ENCODE results near the gene C2CD3. TPM values are rescaled to one million over a fixed set of nuclear protein-coding genes. Genes with fewer than 3 reads are reported as not detected.

C2CD3 gene
- total RNA-seq, 1 donor from 2014 or later = 23.8 TPM

DNA sequence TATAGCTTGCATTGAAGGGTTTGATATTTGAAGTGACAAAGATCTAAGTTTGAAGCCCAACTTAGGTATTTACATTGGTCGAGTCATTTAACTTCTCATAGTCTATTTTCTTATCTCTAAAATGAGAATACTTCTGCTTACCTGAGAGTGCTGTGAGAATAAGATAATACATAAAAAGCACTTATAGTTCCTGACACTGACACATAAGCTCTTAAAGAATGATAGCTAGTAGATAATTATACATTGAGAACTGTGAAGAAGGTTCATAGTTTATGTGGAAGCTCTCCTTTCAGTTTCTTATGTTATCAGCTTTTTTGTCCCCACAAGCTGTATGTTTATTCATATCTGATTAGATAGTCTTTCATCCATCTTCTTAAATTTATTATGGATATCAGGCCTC is 5.1 kb upstream of the C2CD3 start:
- Histone ChIP-seq H3K4me1 (peaks cover 27% of the 10 kb centered on the region), H3K4me3 (no peak overlapping the region), H3K9me3 (no peaks in the 10 kb centered on the region), H3K36me3 (no peaks in the 10 kb centered on the region), H3K27me3 (no peaks in the 10 kb centered on the region), H3K27ac (no peak overlapping the region)
- no peak for DNase-seq (ENCODE audit: extremely low spot score in 2 of 2)
- intact Hi-C loops (cut with DNase I) = no loop called here
- no peak for TF ChIP-seq POLR2AphosphoS5 (IDR thresholded peaks at IDR 0.05; ENCODE audit: insufficient read depth in 1 of 2, low read depth in 1 of 2)
- TF ChIP-seq, protein P1, sequence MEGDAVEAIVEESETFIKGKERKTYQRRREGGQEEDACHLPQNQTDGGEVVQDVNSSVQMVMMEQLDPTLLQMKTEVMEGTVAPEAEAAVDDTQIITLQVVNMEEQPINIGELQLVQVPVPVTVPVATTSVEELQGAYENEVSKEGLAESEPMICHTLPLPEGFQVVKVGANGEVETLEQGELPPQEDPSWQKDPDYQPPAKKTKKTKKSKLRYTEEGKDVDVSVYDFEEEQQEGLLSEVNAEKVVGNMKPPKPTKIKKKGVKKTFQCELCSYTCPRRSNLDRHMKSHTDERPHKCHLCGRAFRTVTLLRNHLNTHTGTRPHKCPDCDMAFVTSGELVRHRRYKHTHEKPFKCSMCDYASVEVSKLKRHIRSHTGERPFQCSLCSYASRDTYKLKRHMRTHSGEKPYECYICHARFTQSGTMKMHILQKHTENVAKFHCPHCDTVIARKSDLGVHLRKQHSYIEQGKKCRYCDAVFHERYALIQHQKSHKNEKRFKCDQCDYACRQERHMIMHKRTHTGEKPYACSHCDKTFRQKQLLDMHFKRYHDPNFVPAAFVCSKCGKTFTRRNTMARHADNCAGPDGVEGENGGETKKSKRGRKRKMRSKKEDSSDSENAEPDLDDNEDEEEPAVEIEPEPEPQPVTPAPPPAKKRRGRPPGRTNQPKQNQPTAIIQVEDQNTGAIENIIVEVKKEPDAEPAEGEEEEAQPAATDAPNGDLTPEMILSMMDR (IDR thresholded peaks at IDR 0.05) = no peak
- TF ChIP-seq POLR2A (IDR thresholded peaks at IDR 0.05) = no peak

DNA sequence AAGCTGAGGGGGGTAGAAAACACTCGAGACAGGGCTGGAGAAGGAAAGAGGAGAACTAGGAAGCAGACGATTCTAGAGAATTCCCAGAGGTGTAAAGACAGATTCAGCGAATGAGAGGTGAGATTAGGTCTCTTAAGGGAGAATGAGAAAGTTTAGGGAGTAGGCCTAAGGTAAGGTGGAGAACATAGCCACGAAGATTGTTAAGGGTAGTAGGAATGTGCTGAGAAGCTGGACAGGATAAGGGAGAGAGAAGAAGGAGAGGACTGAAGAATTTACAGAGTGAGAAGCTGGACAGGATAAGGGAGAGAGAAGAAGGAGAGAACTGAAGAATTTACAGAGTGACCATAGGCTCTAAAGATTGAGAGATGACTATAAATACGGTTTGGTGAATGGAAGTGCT is 1.2 kb upstream of the C2CD3 start:
- Histone ChIP-seq H3K27me3 (no peaks in the 10 kb centered on the region), H3K4me3 (peak overlapping the region; percentile 84 to 88), H3K9me3 (no peaks in the 10 kb centered on the region), H3K27ac (no peak overlapping the region), H3K36me3 (peaks cover 0 to 13% of the 10 kb centered on the region in 2 donors), H3K4me1 (peaks cover 34% of the 10 kb centered on the region)
- TF ChIP-seq, protein P1 (IDR thresholded peaks at IDR 0.05) = no peak
- no peak for TF ChIP-seq POLR2AphosphoS5 (IDR thresholded peaks at IDR 0.05; ENCODE audit: insufficient read depth in 1 of 2, low read depth in 1 of 2)
- TF ChIP-seq POLR2A (IDR thresholded peaks at IDR 0.05) = no peak
- intact Hi-C loops (cut with DNase I) = no loop called here
- no peak for DNase-seq (ENCODE audit: extremely low spot score in 2 of 2)

DNA sequence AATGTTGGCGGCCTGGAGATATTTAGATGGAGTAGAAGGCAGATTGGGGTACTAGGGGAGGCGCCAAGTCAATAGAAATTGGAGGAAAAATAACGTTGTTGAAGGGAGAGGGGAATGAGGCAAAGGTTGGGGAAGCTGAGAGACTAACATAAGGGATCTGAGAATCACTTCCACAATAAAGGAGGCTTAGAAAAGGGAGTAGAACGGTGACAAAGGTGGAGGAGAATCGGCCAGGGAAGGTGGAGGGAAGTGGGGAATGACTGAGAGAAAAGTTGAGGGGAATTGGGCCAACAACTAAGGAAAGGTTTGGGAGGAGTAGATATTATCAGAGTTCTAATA is 797 bp upstream of the C2CD3 start:
- Histone ChIP-seq H3K4me3 (peak overlapping the region; percentile 84 to 88), H3K36me3 (peaks cover 0 to 16% of the 10 kb centered on the region in 2 donors), H3K27ac (peak overlapping the region; percentile 90), H3K4me1 (peaks cover 34% of the 10 kb centered on the region), H3K27me3 (no peaks in the 10 kb centered on the region), H3K9me3 (no peaks in the 10 kb centered on the region)
- intact Hi-C loops (cut with DNase I) = no loop called here
- TF ChIP-seq POLR2A (IDR thresholded peaks at IDR 0.05) (no peak), POLR2AphosphoS5 (IDR thresholded peaks at IDR 0.05; ENCODE audit: insufficient read depth in 1 of 2, low read depth in 1 of 2) (no peak)
- TF ChIP-seq, protein P1 (IDR thresholded peaks at IDR 0.05) = no peak
- no peak for DNase-seq (ENCODE audit: extremely low spot score in 2 of 2)

DNA sequence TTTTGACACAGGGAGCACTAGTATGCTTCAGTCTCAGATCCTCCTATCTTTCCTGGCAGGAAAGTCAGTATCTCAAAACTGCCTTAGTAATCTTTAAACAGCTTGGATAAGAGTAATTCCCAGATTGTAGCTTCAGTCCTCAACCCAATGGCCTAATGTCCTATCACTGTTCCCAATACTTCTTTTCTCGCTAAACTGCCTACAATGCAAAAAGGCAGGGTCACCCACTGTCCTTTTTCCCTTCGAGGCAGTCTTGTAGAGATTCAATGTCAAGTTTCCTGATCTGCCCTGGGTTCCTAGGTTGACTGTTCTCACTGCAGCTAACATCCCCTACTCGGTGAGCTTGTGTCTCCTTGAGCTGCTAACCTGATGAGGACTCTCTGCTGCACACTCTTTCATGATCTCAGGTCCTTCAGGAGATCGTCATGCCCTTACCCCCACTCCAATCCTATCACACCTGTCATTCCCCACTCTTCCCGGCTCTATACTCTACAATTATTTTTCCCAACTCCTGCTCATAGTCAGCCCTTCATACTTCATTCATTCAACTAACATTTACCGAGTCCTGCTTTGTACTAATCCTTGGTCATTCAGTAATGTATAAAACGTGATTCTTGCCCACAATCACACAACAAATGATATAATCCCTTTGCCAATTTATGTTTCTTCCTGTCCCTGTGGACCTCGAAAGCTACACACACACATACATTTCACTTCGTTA is 904 bp downstream of the C2CD3 start:
- Histone ChIP-seq H3K27me3 (no peaks in the 10 kb centered on the region), H3K27ac (peak overlapping the region; percentile 90), H3K4me1 (peaks cover 34% of the 10 kb centered on the region), H3K36me3 (peaks cover 0 to 21% of the 10 kb centered on the region in 2 donors), H3K9me3 (no peaks in the 10 kb centered on the region), H3K4me3 (peak overlapping the region; percentile 84 to 88)
- DNase-seq (ENCODE audit: extremely low spot score in 2 of 2) = no peak
- TF ChIP-seq POLR2A (IDR thresholded peaks at IDR 0.05) (no peak), POLR2AphosphoS5 (IDR thresholded peaks at IDR 0.05; ENCODE audit: insufficient read depth in 1 of 2, low read depth in 1 of 2) (no peak)
- TF ChIP-seq, protein P1 (IDR thresholded peaks at IDR 0.05) = no peak
- intact Hi-C loops (cut with DNase I) = no loop called here

DNA sequence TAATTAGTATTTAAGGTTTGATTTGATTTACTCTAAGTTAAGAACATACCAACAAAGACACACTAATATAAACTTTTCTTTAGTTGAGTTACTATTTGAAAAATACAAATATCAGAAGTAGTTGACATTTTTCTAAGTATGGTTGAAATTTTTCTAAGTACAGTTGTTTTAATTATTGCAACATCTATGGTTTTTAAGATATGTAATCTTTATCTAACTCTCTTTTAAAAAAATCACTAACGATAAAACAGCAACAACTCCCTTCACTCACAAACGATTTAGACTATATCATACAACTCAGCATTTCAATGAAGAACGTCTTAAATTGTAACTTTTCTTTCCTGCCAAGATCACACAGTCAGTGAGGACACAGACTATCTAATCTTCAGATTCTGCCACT is 2.0 kb downstream of the C2CD3 start:
- TF ChIP-seq POLR2AphosphoS5 (IDR thresholded peaks at IDR 0.05; ENCODE audit: insufficient read depth in 1 of 2, low read depth in 1 of 2) (no peak), POLR2A (IDR thresholded peaks at IDR 0.05) (no peak)
- TF ChIP-seq, protein P1 (IDR thresholded peaks at IDR 0.05) = no peak
- Histone ChIP-seq H3K4me1 (peaks cover 27% of the 10 kb centered on the region), H3K4me3 (no peak overlapping the region), H3K9me3 (no peaks in the 10 kb centered on the region), H3K27me3 (no peaks in the 10 kb centered on the region), H3K27ac (no peak overlapping the region), H3K36me3 (peaks cover 0 to 21% of the 10 kb centered on the region in 2 donors)
- intact Hi-C loops (cut with DNase I) = no loop called here
- DNase-seq (ENCODE audit: extremely low spot score in 2 of 2) = no peak
